ENCODE measurements around the gene MT1A. TPM values are rescaled to one million over a fixed set of nuclear protein-coding genes. Genes with fewer than 3 reads are reported as not detected.

The MT1A gene
- polyA plus RNA-seq, 1 of the 3 experiments (the other 2 are of a cell fraction) = 5.4 TPM

- POLR2A ChIA-PET = interaction anchor here (1.0 kb wide), 1 partner anchor 13 kb away, joined by 3 read pairs; no protein-coding TSS in a partner anchor
- CTCF ChIA-PET = interaction anchor here (0.6 to 2.4 kb wide), 2 partner anchors 13 to 17 kb away, joined by 3 to 6 read pairs; no protein-coding TSS in a partner anchor
Observed at GRCh38 chr16:56617212-56618085, 21.0 kb upstream of the MT1A start.

More at GRCh38 chr16:56617212-56618085, 21.0 kb upstream of the MT1A start:
- no peaks in the 10 kb centered on the region for H3K36me3 ChIP-seq (replicated peaks in 1 of 2; ENCODE audit: control insufficient read depth in 1 of 2, insufficient read depth in 2 of 2, low read length in 1 of 2)
- H3K27ac ChIP-seq (ENCODE audit: low read depth in 2 of 2, low read length in 1 of 2) = no peak overlapping the region
- 86% methylated on average over 32 of the region's 41 CpGs for WGBS (ENCODE audit: low lambda C conversion rate)
- no peak overlapping the region for H2AFZ ChIP-seq (ENCODE audit: low read depth)
- no peaks in the 10 kb centered on the region; the same call in 1 of the 2 replicates for H3K79me2 ChIP-seq (ENCODE audit: insufficient read depth)
- no peaks in the 10 kb centered on the region for H3K9me2 ChIP-seq
- peaks cover 23% of the 10 kb centered on the region for H3F3A ChIP-seq (replicated peaks; ENCODE audit: insufficient read depth)
- peaks cover 0 to 22% of the 10 kb centered on the region in 2 experiments; a peak in 1 of 4 replicates for H3K4me1 ChIP-seq (ENCODE audit: control insufficient read depth in 1 of 2, insufficient read depth in 2 of 2, low read depth in 1 of 2, low read length in 1 of 2)
- no peaks in the 10 kb centered on the region for H3K9me3 ChIP-seq
- H3K4me3 ChIP-seq (ENCODE audit: low read depth in 2 of 2, low read length in 1 of 2) = no peak overlapping the region
- H3K4me2 ChIP-seq = no peak overlapping the region
- no peaks in the 10 kb centered on the region for H4K20me1 ChIP-seq (ENCODE audit: insufficient read depth)
- no peak for TF ChIP-seq NRF1 (IDR thresholded peaks at IDR 0.05; ENCODE audit: low read depth, low read length)
- TF ChIP-seq IRF3 (IDR thresholded peaks at IDR 0.05; ENCODE audit: low read depth, low read length) = no peak
- no peak for TF ChIP-seq SMC3 (IDR thresholded peaks at IDR 0.05; ENCODE audit: low read depth, low read length)
- TF ChIP-seq USF2 (IDR thresholded peaks at IDR 0.05; ENCODE audit: borderline replicate concordance, low read depth, low read length) = no peak
- TF ChIP-seq RAD21 (IDR thresholded peaks at IDR 0.05; ENCODE audit: low read length) = no peak
- no peak for TF ChIP-seq CHD2 (IDR thresholded peaks at IDR 0.05; ENCODE audit: low read length, partially characterized antibody)
- TF ChIP-seq TEAD4 (IDR thresholded peaks at IDR 0.05; ENCODE audit: borderline replicate concordance, insufficient read depth) = no peak
- no peak for TF ChIP-seq REST (IDR thresholded peaks at IDR 0.05; ENCODE audit: low read depth, low read length)
- TF ChIP-seq EP300 (IDR thresholded peaks at IDR 0.05; ENCODE audit: borderline replicate concordance in 1 of 2, low read depth in 1 of 2, low read length in 1 of 2) = no peak
- no peak for DNase-seq
- H3K9ac ChIP-seq = no peak overlapping the region
- H3K27me3 ChIP-seq (ENCODE audit: insufficient read depth) = no peaks in the 10 kb centered on the region

Measured in SK-N-SH (cell line).